ENCODE results near the gene DAZAP1.

Gene DAZAP1

GRCh38 chr19:1396019-1396767 lies 11.2 kb upstream of the DAZAP1 start:
- TF ChIP-seq CREB5 (CRISPR knock-in tag; IDR thresholded peaks at IDR 0.05; ENCODE audit: low read depth) (no peak), ARNTL (CRISPR knock-in tag; IDR thresholded peaks at IDR 0.05; ENCODE audit: borderline replicate concordance, low read depth) (no peak), BACH2 (CRISPR knock-in tag; IDR thresholded peaks at IDR 0.05; ENCODE audit: borderline replicate concordance) (no peak), ISL1 (CRISPR knock-in tag; IDR thresholded peaks at IDR 0.05) (no peak), ZC3H10 (CRISPR knock-in tag; IDR thresholded peaks at IDR 0.05) (no peak), ZNF565 (CRISPR knock-in tag; conservative IDR thresholded peaks at IDR 0.05; ENCODE audit: low read depth) (no peak)
- no peak for ATAC-seq

GRCh38 chr19:1396768-1397679 lies 10.4 kb upstream of the DAZAP1 start:
- ATAC-seq = no peak

GRCh38 chr19:1397838-1398237 lies 9.5 kb upstream of the DAZAP1 start:
- no peak for ATAC-seq
- no peak for TF ChIP-seq BACH2 (CRISPR knock-in tag; IDR thresholded peaks at IDR 0.05; ENCODE audit: borderline replicate concordance)
- TF ChIP-seq SNAI2 (CRISPR knock-in tag; IDR thresholded peaks at IDR 0.05) = no peak
- no peak for TF ChIP-seq GLIS3 (CRISPR knock-in tag; IDR thresholded peaks at IDR 0.05)
- TF ChIP-seq CREB5 (CRISPR knock-in tag; IDR thresholded peaks at IDR 0.05; ENCODE audit: low read depth) = no peak
- no peak for TF ChIP-seq PATZ1 (CRISPR knock-in tag; IDR thresholded peaks at IDR 0.05; ENCODE audit: borderline replicate concordance)
- TF ChIP-seq ZFP30 (CRISPR knock-in tag; IDR thresholded peaks at IDR 0.05) = no peak
- no peak for TF ChIP-seq ESRRG (CRISPR knock-in tag; IDR thresholded peaks at IDR 0.05)
- TF ChIP-seq PPARA (CRISPR knock-in tag; IDR thresholded peaks at IDR 0.05; ENCODE audit: borderline replicate concordance) = no peak
- no peak for TF ChIP-seq OSR1 (CRISPR knock-in tag; IDR thresholded peaks at IDR 0.05)
- TF ChIP-seq ZFP3 (CRISPR knock-in tag; IDR thresholded peaks at IDR 0.05) = no peak

More at GRCh38 chr19:1396768-1397679, 10.4 kb upstream of the DAZAP1 start:
- no peak for TF ChIP-seq OSR1 (CRISPR knock-in tag; IDR thresholded peaks at IDR 0.05)
- TF ChIP-seq ZFP3 (CRISPR knock-in tag; IDR thresholded peaks at IDR 0.05) = no peak
- TF ChIP-seq ISL1 (CRISPR knock-in tag; IDR thresholded peaks at IDR 0.05) = no peak
- TF ChIP-seq ZFP30 (CRISPR knock-in tag; IDR thresholded peaks at IDR 0.05) = no peak

GRCh38 chr19:1399079-1399478 lies 8.3 kb upstream of the DAZAP1 start:
- ATAC-seq = no peak
- no peak for TF ChIP-seq ZNF8 (CRISPR knock-in tag; IDR thresholded peaks at IDR 0.05)
- no peak for TF ChIP-seq CREB5 (CRISPR knock-in tag; IDR thresholded peaks at IDR 0.05; ENCODE audit: low read depth)
- TF ChIP-seq POU6F1 (CRISPR knock-in tag; IDR thresholded peaks at IDR 0.05; ENCODE audit: borderline replicate concordance, low read depth) = no peak
- no peak for TF ChIP-seq ZNF70 (CRISPR knock-in tag; IDR thresholded peaks at IDR 0.05)
- no peak for TF ChIP-seq RARB (CRISPR knock-in tag; IDR thresholded peaks at IDR 0.05)
- no peak for TF ChIP-seq ZC3H10 (CRISPR knock-in tag; IDR thresholded peaks at IDR 0.05)
- TF ChIP-seq TCF4 (CRISPR knock-in tag; IDR thresholded peaks at IDR 0.05; ENCODE audit: borderline replicate concordance) = no peak
- no peak for TF ChIP-seq ZFP3 (CRISPR knock-in tag; IDR thresholded peaks at IDR 0.05)
- no peak for TF ChIP-seq BACH2 (CRISPR knock-in tag; IDR thresholded peaks at IDR 0.05; ENCODE audit: borderline replicate concordance)
- no peak for TF ChIP-seq PPARA (CRISPR knock-in tag; IDR thresholded peaks at IDR 0.05; ENCODE audit: borderline replicate concordance)
- no peak for TF ChIP-seq ZNF565 (CRISPR knock-in tag; conservative IDR thresholded peaks at IDR 0.05; ENCODE audit: low read depth)
- TF ChIP-seq ISL1 (CRISPR knock-in tag; IDR thresholded peaks at IDR 0.05) = no peak
- no peak for TF ChIP-seq TSHZ2 (CRISPR knock-in tag; IDR thresholded peaks at IDR 0.05)
- TF ChIP-seq CSDC2 (CRISPR knock-in tag; IDR thresholded peaks at IDR 0.05) = no peak
- TF ChIP-seq SNAI2 (CRISPR knock-in tag; IDR thresholded peaks at IDR 0.05) = no peak
